Measurements from ENCODE around the gene TRABD2B.

Gene TRABD2B

DNA sequence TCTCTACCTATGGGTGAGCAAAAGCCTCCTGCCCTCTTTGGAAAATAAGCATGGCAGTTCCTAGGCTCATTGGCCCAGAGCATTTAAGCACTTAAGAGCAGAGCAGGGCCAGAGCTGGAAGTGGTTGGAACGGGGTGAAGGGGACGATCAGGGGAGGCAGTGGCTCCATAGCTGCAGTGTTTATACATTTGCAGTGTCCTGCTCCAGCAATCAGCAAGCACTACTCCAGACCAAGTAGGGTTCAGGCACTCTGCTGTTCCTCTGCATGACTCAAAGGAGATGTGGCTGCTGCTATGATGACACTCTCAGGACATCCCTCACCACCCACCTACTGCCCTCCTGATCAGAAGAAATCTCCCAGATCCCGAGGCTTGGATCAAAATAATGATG lies 55.0 kb downstream of the TRABD2B start:
- H3K4me3 ChIP-seq, result no peak overlapping the region
- no peak overlapping the region for H3K27ac ChIP-seq

DNA sequence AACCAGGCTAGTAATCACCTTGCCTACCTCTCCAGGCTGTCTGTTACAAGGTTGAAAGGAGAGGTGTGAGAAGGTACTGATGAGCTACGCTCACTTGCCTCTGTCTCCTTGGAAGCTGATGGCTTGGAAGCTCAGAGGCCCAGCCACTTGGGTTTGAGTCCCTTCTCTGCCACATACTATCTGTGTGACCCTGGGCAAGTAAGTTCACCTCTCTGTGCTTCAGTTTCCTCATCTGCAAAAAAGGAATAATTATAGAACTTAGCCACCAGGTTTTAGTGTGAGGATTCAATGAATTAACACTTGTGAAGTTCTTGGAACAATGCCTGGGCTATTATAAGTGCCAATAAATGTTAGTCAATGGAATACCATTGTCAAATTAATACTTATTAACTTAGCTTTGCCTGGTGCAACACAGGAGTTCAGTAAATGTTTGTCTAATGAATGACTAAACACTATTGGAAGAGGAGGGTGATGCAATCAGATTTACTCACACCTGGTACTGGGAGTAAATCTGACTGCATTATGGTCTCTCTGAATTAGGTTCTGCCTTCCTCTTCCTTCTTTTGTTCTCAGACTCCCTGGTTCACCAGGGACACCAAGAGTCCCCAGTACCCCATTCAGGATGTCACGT lies 55.5 kb downstream of the TRABD2B start:
- H3K4me3 ChIP-seq, result no peak overlapping the region
- H3K27ac ChIP-seq, result no peak overlapping the region

DNA sequence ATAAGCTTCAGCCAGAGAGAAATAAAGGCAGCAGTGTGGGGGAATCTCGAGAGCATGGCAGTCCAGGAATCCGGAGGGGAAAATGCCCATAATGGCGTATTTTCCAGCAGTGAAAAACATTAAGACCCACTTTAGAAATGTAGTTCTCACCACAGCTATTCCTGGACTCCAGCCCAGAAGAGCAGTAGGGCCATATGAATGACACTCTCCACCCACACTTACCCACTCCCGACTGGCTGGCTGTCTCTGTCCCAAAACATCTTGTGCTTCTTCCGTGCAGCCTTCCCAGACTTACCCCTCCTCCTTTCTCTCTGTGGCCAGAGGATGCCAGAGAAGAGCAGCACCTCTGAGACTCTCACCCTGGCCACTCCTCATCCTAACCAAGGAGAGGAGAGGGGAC lies 56.4 kb downstream of the TRABD2B start:
- H3K4me3 ChIP-seq, result no peak overlapping the region
- H3K27ac ChIP-seq, result peak overlapping the region in 2 of 21 experiments; percentile 43 to 44

DNA sequence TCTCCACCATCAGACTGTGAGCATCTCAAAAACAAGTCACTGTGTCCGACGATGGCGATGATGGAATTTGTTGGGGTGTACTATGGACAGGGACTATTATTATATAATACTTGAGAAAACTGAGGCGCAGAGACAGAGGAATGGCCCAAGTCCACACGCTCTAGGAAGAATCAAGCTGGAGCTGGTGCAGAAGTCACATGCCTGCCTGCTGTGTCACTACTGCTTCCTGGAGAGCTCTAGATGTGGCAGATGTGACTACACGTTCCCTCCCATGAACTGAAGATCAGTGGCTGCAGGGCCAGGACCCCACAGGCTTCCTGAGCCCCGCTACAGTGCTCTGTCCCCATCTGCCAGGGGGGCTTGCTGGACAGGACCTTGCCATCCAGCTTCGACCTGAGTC lies 56.9 kb downstream of the TRABD2B start:
- Histone ChIP-seq H3K27ac (peak overlapping the region in 2 of 21 experiments; percentile 43 to 44), H3K4me3 (no peak overlapping the region)

DNA sequence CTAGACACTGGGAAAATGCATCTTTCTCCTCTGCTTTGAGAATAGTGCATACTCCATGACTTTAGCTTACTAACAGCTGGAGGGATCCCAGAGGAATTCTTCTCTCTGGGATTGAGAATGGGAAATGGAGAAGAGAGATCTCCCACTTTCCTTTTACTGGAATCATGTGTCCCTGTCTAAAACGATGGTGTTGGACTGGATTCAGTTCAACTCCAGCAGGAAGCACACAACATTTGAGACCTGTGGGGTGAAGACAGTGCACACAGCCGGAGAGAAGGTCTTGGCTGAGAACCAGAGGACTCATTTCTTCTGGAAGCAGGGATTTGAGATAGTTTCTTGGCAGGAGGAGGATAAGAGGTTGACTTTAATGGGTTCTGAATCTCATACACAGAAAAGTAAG lies 58.7 kb downstream of the TRABD2B start:
- Histone ChIP-seq H3K27ac (no peak overlapping the region), H3K4me3 (no peak overlapping the region)

DNA sequence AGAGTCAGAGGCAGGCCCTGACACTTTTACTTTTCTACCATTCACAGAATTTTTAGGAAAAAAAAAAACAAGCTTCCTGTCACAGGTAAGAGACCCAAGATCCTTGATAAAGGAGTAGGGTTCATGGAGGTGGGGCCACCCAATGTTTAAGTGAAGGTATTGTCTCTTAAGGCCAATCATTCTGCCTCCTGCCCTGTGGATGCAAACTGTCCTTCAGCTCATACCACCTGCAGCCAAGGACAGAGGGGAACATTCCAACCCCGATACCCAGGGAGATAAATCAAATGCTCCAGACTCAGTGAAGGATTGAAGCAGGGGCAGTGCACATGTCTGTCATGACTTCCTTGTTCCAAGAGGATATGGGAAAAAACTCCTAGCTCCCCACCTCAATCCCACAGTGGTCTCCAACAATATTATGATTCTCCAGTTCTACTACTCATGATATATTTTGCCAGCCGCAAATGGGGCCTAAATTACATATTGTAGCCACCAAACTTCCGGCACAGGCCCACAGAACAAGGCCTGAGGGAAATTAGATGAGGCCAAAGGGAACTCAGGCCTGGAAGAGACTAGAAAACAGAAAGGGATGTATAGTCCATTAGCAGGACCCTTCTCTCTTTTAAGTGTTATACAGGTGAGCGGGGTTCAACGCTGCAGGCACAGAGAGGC lies 59.5 kb downstream of the TRABD2B start:
- Histone ChIP-seq H3K4me3 (no peak overlapping the region), H3K27ac (no peak overlapping the region)

DNA sequence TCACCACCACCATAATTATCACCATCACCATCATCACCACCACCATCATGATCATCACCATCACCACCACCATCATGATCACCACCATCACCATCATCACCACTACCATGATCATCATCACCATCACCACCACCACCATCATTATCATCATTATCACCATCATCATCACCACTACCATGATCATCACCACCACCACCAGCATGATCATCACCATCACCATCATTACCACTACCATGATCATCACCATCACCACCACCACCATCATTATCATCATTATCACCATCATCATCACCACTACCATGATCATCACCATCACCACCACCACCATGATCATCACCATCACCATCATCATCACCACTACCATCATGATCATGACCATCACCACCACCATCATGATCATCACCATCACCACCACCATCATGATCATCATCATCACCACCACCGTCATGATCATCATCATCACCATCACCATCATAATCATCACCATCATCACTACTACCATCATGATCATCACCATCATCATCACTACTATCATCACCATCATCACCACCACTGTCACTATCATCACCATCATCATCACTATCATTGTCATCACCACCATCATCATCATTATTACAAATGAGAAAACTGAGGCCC lies 60.2 kb downstream of the TRABD2B start:
- Histone ChIP-seq H3K4me3 (no peak overlapping the region), H3K27ac (no peak overlapping the region)

DNA sequence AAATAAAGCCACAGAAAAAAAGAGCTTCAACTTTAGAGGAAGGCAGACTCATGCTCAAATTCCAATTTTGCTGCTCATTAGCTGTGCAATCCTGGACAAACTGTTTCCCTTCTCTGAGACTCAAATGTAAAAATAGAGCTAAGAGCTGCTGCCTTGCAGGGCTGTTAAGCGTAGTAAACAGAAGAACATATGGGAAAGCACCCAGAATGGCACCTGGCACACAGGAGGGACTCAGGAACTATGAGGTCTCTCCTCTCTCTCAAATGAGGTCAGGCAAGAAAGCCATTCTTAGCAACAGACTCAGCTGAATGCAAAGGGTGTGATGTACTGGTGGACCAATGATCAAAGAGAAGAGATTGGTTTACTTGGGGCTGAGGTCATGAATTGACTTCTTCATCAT lies 61.3 kb downstream of the TRABD2B start:
- Histone ChIP-seq H3K27ac (peak overlapping the region in 3 of 21 experiments; percentile 15 to 84 (median 15)), H3K4me3 (no peak overlapping the region)

DNA sequence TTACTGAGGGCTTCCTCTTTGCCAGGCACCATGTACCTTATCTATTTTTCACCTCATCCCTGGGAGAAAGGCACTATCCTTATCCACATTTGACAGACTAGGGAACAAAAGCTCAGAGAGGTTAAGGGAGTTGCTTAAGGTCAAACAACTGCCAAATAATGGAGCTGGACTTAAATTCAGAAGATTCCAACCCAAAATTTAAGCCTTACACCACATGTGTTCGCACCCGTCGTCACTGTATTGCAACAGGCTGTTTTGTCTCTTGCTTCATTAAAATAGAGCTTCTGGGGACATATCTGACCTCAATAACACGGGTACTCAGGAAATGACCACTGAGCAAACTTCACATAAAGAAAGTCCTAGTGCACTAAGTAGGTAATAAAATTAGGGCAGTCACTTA lies 62.0 kb downstream of the TRABD2B start:
- Histone ChIP-seq H3K27ac (peak overlapping the region in 5 of 21 experiments; percentile 19 to 84 (median 71)), H3K4me3 (no peak overlapping the region)

DNA sequence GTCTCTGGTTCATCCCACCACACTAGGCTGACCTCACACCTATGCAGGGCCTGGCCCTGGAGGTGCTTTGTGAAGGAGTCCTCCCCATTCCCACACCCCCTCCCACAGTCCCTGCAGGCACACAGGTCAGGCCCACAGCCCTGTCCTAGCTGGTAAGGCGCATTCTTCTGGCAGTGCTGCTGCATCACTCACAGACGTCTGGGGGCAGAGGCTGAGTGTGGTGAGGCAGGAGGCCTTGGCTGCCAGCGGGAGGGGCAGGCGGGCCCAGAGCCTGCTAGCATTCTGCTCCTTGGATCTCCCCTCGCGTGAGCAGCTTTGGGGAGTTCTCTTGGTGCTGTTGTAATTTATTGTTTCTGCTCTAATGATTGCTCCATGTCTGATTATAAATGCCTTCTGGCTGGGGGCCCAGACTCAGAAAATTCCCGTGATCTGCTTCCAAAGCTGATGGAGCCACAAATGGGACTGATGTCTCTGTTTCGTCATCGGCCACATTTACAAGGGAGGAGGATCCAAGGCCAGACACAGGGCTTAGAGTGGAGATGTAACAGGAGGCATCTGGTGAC lies 62.9 kb downstream of the TRABD2B start:
- peak overlapping the region in 8 of 21 experiments; percentile 4 to 84 (median 56) for H3K27ac ChIP-seq
- H3K4me3 ChIP-seq, result no peak overlapping the region

DNA sequence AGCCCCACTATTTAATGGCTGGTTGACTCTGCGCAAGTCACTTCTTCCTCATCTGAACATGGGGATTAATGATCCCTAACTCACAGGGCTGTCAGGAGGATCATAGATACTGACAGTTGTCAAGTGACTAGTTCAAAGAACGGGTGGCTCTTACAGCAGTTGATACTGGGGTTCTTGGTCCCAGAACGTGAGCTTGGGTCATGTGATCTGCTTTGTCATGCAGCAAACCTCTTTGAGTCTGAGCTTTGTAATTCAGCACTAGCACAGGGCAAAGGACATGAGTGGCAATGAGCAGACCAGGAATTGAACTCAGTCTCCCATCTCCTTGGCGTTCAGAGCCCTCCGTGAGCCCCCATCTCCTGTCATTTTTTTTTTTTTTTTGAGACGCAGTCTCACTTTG lies 64.4 kb downstream of the TRABD2B start:
- Histone ChIP-seq H3K27ac (no peak overlapping the region), H3K4me3 (no peak overlapping the region)

DNA sequence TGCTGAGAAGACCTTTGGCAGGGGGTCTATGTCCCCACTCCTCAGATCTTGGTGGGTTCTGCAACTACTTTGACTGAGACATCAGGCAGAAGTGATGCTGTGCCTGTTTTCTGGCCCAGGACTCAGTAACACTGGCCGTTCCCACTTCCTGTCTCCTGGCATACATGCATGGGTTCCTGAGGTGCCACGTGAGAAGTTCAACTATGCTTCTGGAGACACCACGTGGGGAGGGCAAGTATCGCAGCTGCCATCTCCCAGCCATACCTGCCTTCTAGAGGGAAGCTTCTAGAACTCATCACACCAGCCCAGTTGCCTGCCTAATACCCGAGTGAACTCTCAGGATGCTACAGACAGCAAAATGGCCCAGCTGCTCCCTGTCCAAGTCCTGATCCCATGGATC lies 65.8 kb downstream of the TRABD2B start:
- Histone ChIP-seq H3K4me3 (no peak overlapping the region), H3K27ac (no peak overlapping the region)

DNA sequence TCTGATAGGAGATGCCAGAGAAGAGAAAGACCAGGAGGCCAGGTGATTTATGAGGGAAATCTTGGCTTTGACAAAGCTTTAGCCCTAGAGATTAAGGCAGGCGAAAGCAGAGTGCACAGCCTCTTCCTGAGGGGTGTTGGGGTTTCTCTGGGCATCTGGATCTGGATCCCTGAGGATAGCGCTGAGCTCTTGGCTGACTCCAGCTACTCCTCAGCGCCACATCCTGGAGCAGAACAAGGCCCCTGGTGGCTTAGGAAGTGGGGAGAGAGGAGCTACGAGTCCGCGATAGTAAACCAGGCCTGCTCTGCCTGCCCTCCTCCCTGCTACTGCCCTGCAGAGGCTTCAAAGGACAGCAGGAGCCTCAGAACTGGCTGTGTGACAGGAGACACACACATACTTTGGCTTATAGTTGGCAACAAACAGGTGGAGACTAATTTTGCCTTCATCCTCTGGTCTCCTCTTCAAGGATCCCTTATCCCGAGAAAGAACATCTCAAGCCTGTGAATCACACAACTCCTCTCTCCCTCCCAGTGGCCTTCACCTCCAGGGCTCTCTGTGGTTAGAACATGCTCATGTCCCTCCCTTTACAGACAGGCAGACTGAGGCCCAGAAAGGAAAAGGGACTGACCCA lies 66.9 kb downstream of the TRABD2B start:
- Histone ChIP-seq H3K27ac (no peak overlapping the region), H3K4me3 (no peak overlapping the region)

DNA sequence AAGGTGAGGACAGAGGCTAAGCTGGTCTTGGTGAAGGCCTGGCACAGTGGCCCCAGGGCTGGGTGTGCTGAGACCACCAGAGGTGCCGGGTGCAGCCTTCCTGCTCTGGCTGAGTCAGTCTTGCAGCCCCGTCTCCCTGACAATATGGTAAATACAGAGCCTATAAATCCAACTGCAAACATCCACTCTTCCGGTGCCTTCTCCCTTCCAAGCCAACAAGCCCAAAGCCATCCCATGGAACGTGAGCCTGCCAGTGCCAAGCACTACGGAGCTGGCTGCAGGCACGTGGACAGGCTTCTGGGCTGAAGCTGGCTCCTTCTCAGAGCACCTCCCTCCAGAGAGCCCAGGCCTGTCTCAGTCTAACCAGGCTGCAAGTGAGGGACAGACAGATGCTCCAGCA lies 70.0 kb downstream of the TRABD2B start:
- Histone ChIP-seq H3K27ac (peak overlapping the region in 2 of 21 experiments; percentile 3 to 47), H3K4me3 (no peak overlapping the region)

DNA sequence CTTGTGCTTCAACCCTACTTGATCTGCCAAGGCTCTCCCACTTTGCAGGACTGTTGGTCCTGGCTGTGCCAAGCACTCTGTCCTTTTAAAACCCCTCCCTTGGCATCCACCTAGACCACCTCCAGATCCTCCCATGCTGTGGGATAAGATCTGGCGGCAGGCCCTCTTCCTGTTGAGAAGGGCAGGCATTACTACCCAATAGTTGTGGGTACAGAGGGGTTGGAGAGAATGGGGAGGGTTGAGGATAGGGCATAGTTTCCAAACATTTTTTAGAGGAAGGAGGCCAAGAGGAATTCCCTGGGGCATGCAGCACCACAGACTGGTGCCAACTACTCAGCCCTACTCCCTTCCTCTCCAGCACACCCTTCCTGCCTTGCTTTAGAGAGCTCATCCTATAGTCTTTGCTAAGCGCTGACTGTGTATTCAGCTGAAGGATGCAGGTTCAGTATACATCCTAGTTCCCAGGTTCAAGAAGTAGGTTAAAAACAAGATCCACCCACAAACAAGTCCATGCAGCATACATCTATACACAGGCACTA lies 70.7 kb downstream of the TRABD2B start:
- Histone ChIP-seq H3K4me3 (no peak overlapping the region), H3K27ac (no peak overlapping the region)

DNA sequence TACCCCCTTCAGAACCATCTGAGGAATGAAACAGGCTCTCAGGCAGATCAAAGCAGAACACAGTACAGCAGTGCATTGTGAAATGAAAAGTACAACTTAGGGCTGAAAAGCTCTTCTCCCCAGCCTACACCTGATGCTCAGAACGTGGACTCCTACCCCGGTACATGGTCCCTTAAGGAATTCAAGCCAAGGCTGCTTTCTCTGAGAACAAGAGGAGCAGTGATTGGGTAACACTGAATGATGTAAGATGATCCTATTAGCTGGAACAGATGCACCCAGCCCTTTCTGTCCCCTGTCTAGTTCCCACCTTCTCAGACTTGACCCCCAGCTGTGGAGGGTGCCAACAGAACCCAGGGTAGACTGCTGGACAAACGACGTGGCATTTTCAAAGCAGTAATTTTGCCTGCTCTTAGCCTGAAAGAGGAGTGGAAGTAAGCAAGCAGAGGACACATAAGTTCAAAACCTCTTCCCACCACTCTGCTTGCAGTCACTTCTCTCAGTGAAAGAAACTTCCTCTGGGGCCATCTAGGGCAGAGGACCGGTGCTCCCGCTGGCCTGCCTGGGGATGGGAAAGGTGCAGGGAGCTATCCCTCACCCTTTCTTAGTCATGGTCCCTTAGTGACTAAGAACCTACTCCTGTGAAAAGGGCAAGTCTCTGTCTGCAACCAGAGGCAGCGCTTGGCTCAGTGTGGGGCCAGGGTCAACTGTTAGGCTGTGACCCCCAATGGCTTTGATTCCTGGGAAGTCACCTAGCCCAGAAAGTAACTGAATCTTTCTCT lies 72.7 kb downstream of the TRABD2B start:
- Histone ChIP-seq H3K4me3 (no peak overlapping the region), H3K27ac (no peak overlapping the region)

DNA sequence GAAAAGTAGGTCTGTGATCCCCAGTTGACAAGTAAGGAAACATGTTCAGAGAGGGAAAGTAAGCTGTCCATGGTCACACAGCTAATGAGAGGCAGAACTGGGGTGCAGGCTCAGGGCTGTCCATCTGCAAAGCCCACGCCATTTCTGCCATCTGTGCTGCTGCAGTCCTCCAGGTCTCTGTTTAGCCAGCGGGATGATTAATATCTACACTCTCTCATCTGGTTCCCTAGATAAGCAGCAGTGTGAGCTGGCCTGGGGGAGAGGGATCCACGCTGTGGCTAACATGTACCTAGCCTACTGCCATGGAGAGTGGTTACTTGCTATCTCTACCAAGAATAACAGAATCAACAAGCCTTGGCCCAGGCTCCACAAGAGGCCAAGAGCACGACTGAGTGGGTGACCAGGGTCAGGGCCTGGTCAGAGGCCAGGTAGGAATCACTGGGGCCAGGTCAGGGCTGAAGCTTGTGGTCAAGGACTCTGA lies 75.2 kb downstream of the TRABD2B start:
- Histone ChIP-seq H3K4me3 (no peak overlapping the region), H3K27ac (no peak overlapping the region)

DNA sequence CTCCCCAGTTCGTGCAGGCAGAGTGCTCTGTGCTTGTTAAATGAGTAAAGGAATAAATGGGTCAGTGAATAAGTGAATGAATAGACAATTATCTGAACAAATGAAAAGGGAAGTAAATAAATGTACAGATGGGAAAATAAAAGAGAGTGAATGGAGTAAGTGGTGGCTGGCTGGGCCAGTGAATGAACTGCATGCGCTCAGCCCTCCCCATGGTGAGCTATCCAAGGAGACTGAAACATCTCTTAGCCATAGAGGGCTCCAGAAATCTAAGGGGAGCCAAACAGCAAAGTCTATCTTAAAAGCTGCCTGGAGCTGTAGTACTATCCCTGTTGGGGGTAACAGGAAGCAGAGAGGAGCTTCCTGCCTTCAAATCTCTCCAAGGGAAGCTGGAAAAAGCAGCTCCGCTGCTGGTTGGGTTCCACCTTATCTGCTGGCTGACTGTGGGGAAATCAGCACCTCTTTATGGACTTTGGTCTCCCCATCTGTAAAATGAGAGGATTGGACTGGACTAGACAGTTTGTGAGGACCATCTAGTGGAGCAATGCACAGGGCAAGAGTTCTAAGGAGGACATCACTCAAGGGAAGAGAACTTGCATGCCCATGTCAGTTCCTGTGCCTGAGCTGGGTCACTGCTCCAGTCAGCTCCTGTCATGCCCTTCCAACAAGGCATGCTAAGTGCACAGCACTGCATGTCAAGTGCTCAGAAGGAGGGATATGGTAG lies 77.9 kb downstream of the TRABD2B start:
- H3K4me3 ChIP-seq, result no peak overlapping the region
- no peak overlapping the region for H3K27ac ChIP-seq

Data from skin epidermis (tissue), 12 donors.